ENCODE data around the gene DEPP1. TPM values are rescaled to one million over a fixed set of nuclear protein-coding genes. Genes with fewer than 3 reads are reported as not detected.
A peak's percentile ranks its signal among the peaks of the same experiment; 100 is the strongest.
"Not testable (repeated sequence)": the region's sequence is repeated elsewhere in the genome, so short reads cannot be mapped to it uniquely, and the experiment has no call there.

The DEPP1 gene
- total RNA-seq (100 to 1,000 TPM in 4 of 6 donors, 10 to 100 TPM in 2; 68.9 to 222 (median 150) TPM), polyA plus RNA-seq (100 to 1,000 TPM; 217 to 270 TPM)

DNA sequence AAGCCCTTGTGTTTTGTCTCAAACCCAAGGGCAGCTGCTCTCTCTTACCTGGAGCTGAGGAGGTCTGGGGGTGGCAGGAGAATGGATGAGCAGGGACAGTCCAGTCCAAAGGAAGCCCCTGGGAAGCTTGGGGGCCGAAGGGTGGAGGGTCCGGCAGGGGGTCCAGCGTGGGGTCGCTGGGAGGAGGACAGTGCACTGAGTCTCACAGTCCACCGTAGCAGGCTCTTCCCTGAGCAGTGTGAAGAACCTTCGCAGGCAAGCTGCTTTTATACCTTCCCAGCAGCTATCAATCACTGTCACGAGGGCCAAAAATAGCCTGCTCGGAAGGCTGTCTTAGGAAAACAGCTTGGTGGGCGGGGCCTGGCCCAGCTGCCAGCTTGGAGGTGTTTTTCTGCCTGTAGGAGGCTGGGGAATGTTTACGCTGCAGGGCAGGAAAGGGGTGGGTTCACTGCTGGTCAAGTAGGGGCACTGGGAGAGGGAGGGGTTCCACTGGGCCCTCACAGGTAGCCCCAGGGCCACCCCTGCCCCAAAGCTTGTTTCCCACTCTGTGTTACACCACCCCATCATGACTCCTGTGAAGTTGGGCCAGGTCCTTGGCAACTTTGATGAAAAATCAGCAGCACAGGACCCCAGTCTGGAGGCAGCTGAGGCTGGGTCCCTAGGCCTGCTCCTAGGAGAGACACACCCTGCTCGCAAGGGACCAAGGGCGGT, at the start of gene DEPP1:
Gene DEPP1, minus strand, starts transcription at position 240 of the 711 bp plus-strand sequence. CDS start 779 bp downstream, outside the sequence.
- intact Hi-C loops (cut with DNase I), result no loop called here
- FAIRE-seq (no peak), DNase-seq (peak; percentile 92 to 98 (median 96)), ATAC-seq (peak; percentile 46 to 65 (median 54))
- peaks cover 41 to 47% (median 42%) of the 10 kb centered on the region in 3 donors for H3K4me1 ChIP-seq
- peak within 1 kb of the TSS; percentile 82 to 97 (median 90) for H3K27ac ChIP-seq
- 5 to 7% methylated on average over 12 of the region's 12 CpGs for WGBS, 2 donors
- TF ChIP-seq, protein P1, sequence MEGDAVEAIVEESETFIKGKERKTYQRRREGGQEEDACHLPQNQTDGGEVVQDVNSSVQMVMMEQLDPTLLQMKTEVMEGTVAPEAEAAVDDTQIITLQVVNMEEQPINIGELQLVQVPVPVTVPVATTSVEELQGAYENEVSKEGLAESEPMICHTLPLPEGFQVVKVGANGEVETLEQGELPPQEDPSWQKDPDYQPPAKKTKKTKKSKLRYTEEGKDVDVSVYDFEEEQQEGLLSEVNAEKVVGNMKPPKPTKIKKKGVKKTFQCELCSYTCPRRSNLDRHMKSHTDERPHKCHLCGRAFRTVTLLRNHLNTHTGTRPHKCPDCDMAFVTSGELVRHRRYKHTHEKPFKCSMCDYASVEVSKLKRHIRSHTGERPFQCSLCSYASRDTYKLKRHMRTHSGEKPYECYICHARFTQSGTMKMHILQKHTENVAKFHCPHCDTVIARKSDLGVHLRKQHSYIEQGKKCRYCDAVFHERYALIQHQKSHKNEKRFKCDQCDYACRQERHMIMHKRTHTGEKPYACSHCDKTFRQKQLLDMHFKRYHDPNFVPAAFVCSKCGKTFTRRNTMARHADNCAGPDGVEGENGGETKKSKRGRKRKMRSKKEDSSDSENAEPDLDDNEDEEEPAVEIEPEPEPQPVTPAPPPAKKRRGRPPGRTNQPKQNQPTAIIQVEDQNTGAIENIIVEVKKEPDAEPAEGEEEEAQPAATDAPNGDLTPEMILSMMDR (IDR thresholded peaks at IDR 0.05), result no peak
- H3K27me3 ChIP-seq, result no peaks in the 10 kb centered on the region
- H3K9me3 ChIP-seq, result no peaks in the 10 kb centered on the region
- peak within 1 kb of the TSS; percentile 63 to 97 (median 68) for H3K4me3 ChIP-seq
- peaks cover 0 to 6% (median 6%) of the 10 kb centered on the region in 3 donors for H3K36me3 ChIP-seq

GRCh38 chr10:45023426-45023825, 44.8 kb upstream of the DEPP1 start:
- H3K27me3 ChIP-seq, result no peaks in the 10 kb centered on the region
- 89 to 94% methylated on average over 2 of the region's 2 CpGs for WGBS, 2 donors

GRCh38 chr10:45015590-45015989, 37.0 kb upstream of the DEPP1 start:
- DNase-seq (no peak), FAIRE-seq (no peak), ATAC-seq (peak in 2 of 4 donors; percentile 21 to 65)
- no peak overlapping the region for H3K4me3 ChIP-seq
- no peaks in the 10 kb centered on the region for H3K27me3 ChIP-seq
- H3K4me1 ChIP-seq, result peaks cover 0 to 7% (median 6%) of the 10 kb centered on the region in 3 donors
- WGBS, 2 donors, result 20 to 27% methylated on average over 2 of the region's 2 CpGs
- no peaks in the 10 kb centered on the region for H3K36me3 ChIP-seq
- H3K9me3 ChIP-seq, result no peaks in the 10 kb centered on the region
- TF ChIP-seq, protein P1 (IDR thresholded peaks at IDR 0.05), result no peak
- no peak overlapping the region for H3K27ac ChIP-seq
- intact Hi-C loops (cut with DNase I), result no loop called here

More at GRCh38 chr10:45023426-45023825, 44.8 kb upstream of the DEPP1 start:
- TF ChIP-seq, protein P1 (IDR thresholded peaks at IDR 0.05), result no peak
- Histone ChIP-seq H3K36me3 (no peaks in the 10 kb centered on the region), H3K4me3 (no peak overlapping the region), H3K27ac (no peak overlapping the region), H3K4me1 (no peaks in the 10 kb centered on the region), H3K9me3 (no peaks in the 10 kb centered on the region)
- DNase-seq (no peak), ATAC-seq (no peak), FAIRE-seq (no peak)
- intact Hi-C loops (cut with DNase I), result no loop called here

GRCh38 chr10:45014557-45014956, 35.9 kb upstream of the DEPP1 start:
- H3K27ac ChIP-seq; ATAC-seq; H3K27me3 ChIP-seq; FAIRE-seq; intact Hi-C loops (cut with DNase I); H3K9me3 ChIP-seq; DNase-seq; H3K4me3 ChIP-seq; H3K36me3 ChIP-seq; H3K4me1 ChIP-seq: not testable (repeated sequence)
- 72 to 80% methylated on average over 10 of the region's 10 CpGs for WGBS, 2 donors

DNA sequence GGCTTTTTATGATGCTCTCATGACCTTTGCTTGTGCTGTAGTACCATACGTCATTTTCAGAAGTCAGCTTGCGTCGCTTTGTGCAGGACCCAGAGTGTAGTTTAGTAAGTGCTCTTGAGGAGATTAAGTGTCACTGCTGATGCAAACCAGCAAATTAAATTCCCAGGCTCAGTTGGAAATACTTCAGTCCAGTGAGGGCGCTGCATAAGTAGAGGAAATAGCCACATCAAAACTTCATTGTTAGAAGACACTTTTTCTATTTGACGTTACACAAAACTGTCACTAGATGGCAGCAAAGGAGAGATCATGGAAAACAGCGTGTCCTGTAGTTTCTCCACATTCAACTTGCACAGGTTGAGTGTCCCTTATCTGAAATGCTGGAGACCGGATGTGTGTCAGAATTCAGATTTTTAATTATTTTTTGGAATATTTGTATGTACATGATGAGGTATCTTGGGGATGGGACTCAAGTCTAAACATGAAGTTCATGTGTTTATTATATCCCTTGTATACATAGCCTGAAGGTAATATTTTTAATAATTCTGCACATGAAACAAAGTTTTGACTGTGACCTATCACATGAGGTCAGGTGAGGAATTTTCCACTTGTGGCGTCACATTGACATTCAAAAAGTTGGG, 30.0 kb upstream of the DEPP1 start:
- Histone ChIP-seq H3K36me3 (peaks cover 0 to 10% (median 0%) of the 10 kb centered on the region in 3 donors), H3K4me3 (no peak overlapping the region), H3K9me3 (no peaks in the 10 kb centered on the region), H3K27me3 (no peaks in the 10 kb centered on the region), H3K27ac (no peak overlapping the region), H3K4me1 (peaks cover 4 to 20% (median 5%) of the 10 kb centered on the region in 3 donors)
- FAIRE-seq (peak; percentile 97), ATAC-seq (peak; percentile 91 to 99 (median 96)), DNase-seq (peak in 3 of 6 donors; percentile 37 to 59 (median 47))
- TF ChIP-seq, protein P1 (IDR thresholded peaks at IDR 0.05), result peak; percentile 53 to 75 (median 60)
- intact Hi-C loops (cut with DNase I), result no loop called here
- 3 to 4% methylated on average over 8 of the region's 8 CpGs for WGBS, 2 donors

Measured in pancreas (tissue), 10 donors.